ENCODE measurements around the gene CLDN4.
A peak's percentile ranks its signal among the peaks of the same experiment; 100 is the strongest.

CLDN4 gene

DNA sequence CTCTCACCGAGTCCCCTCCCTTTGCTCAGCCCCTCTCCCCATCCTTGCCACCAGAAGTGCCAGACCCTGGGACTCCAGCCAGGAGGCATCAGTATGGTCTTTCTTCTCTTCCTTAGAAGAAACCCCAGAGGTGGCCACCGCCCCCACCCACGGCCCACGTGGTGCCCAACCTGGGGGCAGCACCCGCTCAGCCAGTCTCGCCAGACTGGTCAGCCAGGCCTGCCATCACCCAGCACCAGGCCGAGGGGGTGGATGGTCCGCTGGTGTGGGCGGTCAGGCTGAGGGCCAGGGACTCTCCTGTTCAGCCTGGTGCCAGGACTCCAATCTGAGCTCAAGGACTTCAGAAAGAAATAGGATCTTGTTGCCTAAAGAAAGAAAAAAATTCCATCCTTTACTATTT is 5.8 kb upstream of the CLDN4 start:
- H4K20me1 ChIP-seq (ENCODE audit: insufficient read depth, low read length, poor library complexity, severe bottlenecking): no peaks in the 10 kb centered on the region
- H3K9me2 ChIP-seq (replicated peaks; ENCODE audit: low read depth, low read length): no peaks in the 10 kb centered on the region
- no peaks in the 10 kb centered on the region for H3K36me3 ChIP-seq (ENCODE audit: insufficient read depth, low read length)
- no peak overlapping the region for H3K9ac ChIP-seq (ENCODE audit: low read depth, low read length, poor library complexity, severe bottlenecking)
- no peaks in the 10 kb centered on the region for H3K9me3 ChIP-seq (ENCODE audit: insufficient read depth, low read depth, low read length)
- no peaks in the 10 kb centered on the region; the same call in 1 of the 2 replicates for H3F3A ChIP-seq (ENCODE audit: low read depth)
- H3K4me1 ChIP-seq (ENCODE audit: insufficient read depth, low read length, poor library complexity, severe bottlenecking): peaks cover 26% of the 10 kb centered on the region
- H3K4me3 ChIP-seq (ENCODE audit: low read length, poor library complexity, severe bottlenecking): no peak overlapping the region
- no peaks in the 10 kb centered on the region for H3K79me2 ChIP-seq (ENCODE audit: insufficient read depth, low read length)
- no peak overlapping the region for H2AFZ ChIP-seq (ENCODE audit: low read length)
- no peaks in the 10 kb centered on the region for H3K27me3 ChIP-seq (ENCODE audit: insufficient read depth, low read length, poor library complexity, severe bottlenecking)
- no peak overlapping the region for H3K4me2 ChIP-seq (ENCODE audit: low read depth, low read length, poor library complexity, severe bottlenecking)
- no peak for TF ChIP-seq EZH2phosphoT487 (IDR thresholded peaks at IDR 0.05; ENCODE audit: borderline replicate concordance)
- TF ChIP-seq, protein P1, sequence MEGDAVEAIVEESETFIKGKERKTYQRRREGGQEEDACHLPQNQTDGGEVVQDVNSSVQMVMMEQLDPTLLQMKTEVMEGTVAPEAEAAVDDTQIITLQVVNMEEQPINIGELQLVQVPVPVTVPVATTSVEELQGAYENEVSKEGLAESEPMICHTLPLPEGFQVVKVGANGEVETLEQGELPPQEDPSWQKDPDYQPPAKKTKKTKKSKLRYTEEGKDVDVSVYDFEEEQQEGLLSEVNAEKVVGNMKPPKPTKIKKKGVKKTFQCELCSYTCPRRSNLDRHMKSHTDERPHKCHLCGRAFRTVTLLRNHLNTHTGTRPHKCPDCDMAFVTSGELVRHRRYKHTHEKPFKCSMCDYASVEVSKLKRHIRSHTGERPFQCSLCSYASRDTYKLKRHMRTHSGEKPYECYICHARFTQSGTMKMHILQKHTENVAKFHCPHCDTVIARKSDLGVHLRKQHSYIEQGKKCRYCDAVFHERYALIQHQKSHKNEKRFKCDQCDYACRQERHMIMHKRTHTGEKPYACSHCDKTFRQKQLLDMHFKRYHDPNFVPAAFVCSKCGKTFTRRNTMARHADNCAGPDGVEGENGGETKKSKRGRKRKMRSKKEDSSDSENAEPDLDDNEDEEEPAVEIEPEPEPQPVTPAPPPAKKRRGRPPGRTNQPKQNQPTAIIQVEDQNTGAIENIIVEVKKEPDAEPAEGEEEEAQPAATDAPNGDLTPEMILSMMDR (conservative IDR thresholded peaks at IDR 0.05; ENCODE audit: low read length): no peak

DNA sequence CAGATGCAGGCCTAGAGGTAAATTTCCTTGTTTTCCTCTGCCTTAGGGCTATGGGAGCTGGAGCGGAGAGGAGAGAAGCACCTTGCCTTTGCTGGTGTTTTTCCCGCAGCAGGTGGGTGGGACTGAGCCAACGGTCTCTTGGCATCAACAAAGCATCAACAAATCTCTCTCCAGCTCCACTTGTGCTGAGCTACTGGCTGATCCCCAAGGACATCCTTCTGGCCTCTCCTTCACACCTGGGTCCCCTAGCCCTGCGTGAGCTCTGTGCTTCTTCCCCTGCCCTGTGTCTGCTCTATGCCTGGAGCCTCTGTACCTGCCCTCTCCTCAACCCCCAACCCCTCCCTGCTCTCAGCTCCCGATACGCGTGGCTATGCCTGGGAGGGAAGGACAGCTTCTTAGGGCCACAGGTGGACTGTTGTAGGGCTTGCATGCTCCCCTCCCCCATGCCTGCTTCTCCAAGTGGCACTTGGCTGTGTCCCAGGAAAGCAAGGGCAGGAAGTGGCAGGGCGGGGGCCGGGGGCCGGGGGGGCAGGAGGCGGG is 3.2 kb upstream of the CLDN4 start:
- TF ChIP-seq, protein P1 (conservative IDR thresholded peaks at IDR 0.05; ENCODE audit: low read length): no peak
- TF ChIP-seq EZH2phosphoT487 (IDR thresholded peaks at IDR 0.05; ENCODE audit: borderline replicate concordance): no peak
- Histone ChIP-seq H3K9ac (ENCODE audit: low read depth, low read length, poor library complexity, severe bottlenecking) (no peak overlapping the region), H3K9me3 (ENCODE audit: insufficient read depth, low read depth, low read length) (no peaks in the 10 kb centered on the region), H2AFZ (ENCODE audit: low read length) (no peak overlapping the region), H3K79me2 (ENCODE audit: insufficient read depth, low read length) (no peaks in the 10 kb centered on the region), H3K4me1 (ENCODE audit: insufficient read depth, low read length, poor library complexity, severe bottlenecking) (peaks cover 26% of the 10 kb centered on the region), H3F3A (ENCODE audit: low read depth) (no peaks in the 10 kb centered on the region; the same call in 1 of the 2 replicates), H3K9me2 (replicated peaks; ENCODE audit: low read depth, low read length) (no peaks in the 10 kb centered on the region), H3K36me3 (ENCODE audit: insufficient read depth, low read length) (no peaks in the 10 kb centered on the region), H3K4me2 (ENCODE audit: low read depth, low read length, poor library complexity, severe bottlenecking) (peak overlapping the region; percentile 22), H4K20me1 (ENCODE audit: insufficient read depth, low read length, poor library complexity, severe bottlenecking) (no peaks in the 10 kb centered on the region), H3K4me3 (ENCODE audit: low read length, poor library complexity, severe bottlenecking) (no peak overlapping the region), H3K27me3 (ENCODE audit: insufficient read depth, low read length, poor library complexity, severe bottlenecking) (no peaks in the 10 kb centered on the region)

DNA sequence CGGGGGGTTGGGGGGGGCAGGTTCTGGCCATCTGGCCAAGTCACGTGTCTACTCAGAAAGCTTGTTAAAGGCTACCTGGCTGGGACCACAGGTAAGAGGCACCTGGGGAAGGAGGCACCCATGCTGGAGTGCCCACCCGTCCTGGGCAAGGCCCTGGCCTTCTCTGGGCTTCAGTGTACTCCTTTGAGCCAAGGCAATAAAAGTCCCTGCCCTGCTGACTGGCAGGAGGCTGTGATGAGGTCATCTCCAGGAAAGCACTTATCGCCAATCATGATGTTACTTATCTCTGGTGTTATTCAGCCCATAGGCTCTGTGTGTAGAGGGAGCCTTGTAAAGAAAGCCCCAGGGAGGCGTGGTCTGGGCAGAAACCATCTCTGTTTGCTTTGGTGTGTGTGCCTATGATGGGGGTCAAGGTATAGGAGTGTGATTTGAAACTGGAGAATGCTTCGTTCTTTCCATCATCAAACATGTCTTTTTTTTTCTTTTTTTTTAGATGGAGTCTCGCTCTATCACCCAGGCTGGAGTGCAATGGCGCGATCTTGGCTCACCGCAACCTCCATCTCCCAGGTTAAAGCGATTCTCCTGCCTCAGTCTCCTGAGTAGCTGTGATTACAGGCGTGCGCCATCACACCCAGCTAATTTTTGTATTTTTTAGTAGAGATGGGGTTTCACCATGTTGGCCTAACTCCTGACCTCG is 2.5 kb upstream of the CLDN4 start:
- H3K36me3 ChIP-seq (ENCODE audit: insufficient read depth, low read length): no peaks in the 10 kb centered on the region
- no peak overlapping the region for H2AFZ ChIP-seq (ENCODE audit: low read length)
- H3K9me2 ChIP-seq (replicated peaks; ENCODE audit: low read depth, low read length): no peaks in the 10 kb centered on the region
- no peak overlapping the region for H3K9ac ChIP-seq (ENCODE audit: low read depth, low read length, poor library complexity, severe bottlenecking)
- TF ChIP-seq, protein P1 (conservative IDR thresholded peaks at IDR 0.05; ENCODE audit: low read length): no peak
- no peak for TF ChIP-seq EZH2phosphoT487 (IDR thresholded peaks at IDR 0.05; ENCODE audit: borderline replicate concordance)
- peaks cover 26% of the 10 kb centered on the region for H3K4me1 ChIP-seq (ENCODE audit: insufficient read depth, low read length, poor library complexity, severe bottlenecking)
- no peaks in the 10 kb centered on the region; the same call in 1 of the 2 replicates for H3F3A ChIP-seq (ENCODE audit: low read depth)
- H3K79me2 ChIP-seq (ENCODE audit: insufficient read depth, low read length): no peaks in the 10 kb centered on the region
- peak overlapping the region; percentile 14 for H3K4me3 ChIP-seq (ENCODE audit: low read length, poor library complexity, severe bottlenecking)
- no peaks in the 10 kb centered on the region for H3K9me3 ChIP-seq (ENCODE audit: insufficient read depth, low read depth, low read length)
- no peaks in the 10 kb centered on the region for H3K27me3 ChIP-seq (ENCODE audit: insufficient read depth, low read length, poor library complexity, severe bottlenecking)
- peak overlapping the region; percentile 31 for H3K4me2 ChIP-seq (ENCODE audit: low read depth, low read length, poor library complexity, severe bottlenecking)
- H4K20me1 ChIP-seq (ENCODE audit: insufficient read depth, low read length, poor library complexity, severe bottlenecking): no peaks in the 10 kb centered on the region
